HCEC 1CT (cell line): ENCODE data around the gene ACACB.
A peak's percentile ranks its signal among the peaks of the same experiment; 100 is the strongest.

ENCODE experiments used
- DNase-seq: peaks from one replicate; pipeline ENCODE4 v3.0.0-alpha.2; 2017

ACACB gene

GRCh38 chr12:109112720-109113465 is 3.5 kb upstream of the ACACB start:
- DNase-seq = no peak

- no peak for DNase-seq
These were observed 2.6 kb upstream of the ACACB start for GRCh38 chr12:109113661-109114321.

- DNase-seq = no peak
These were observed 1.7 kb upstream of the ACACB start for GRCh38 chr12:109114644-109115043.

- no peak for DNase-seq
These were observed 1.0 kb upstream of the ACACB start for GRCh38 chr12:109115404-109115757.

GRCh38 chr12:109116611-109116949 is 193 bp downstream of the ACACB start:
- no peak for DNase-seq

GRCh38 chr12:109120095-109120494 is 3.7 kb downstream of the ACACB start:
- DNase-seq = no peak

GRCh38 chr12:109120557-109120956 is 4.2 kb downstream of the ACACB start:
- no peak for DNase-seq

- no peak for DNase-seq
These were observed 5.0 kb downstream of the ACACB start for GRCh38 chr12:109121346-109121880.

GRCh38 chr12:109124878-109125648 is 8.7 kb downstream of the ACACB start:
- DNase-seq = no peak

- DNase-seq = no peak
These were observed 9.4 kb downstream of the ACACB start for GRCh38 chr12:109125791-109126190.

- DNase-seq = no peak
These were observed 10.4 kb downstream of the ACACB start for GRCh38 chr12:109126784-109127183.

GRCh38 chr12:109127533-109128242 is 11.3 kb downstream of the ACACB start:
- no peak for DNase-seq

GRCh38 chr12:109130297-109131153 is 14.1 kb downstream of the ACACB start:
- no peak for DNase-seq

GRCh38 chr12:109131154-109132050 is 15.0 kb downstream of the ACACB start:
- DNase-seq = no peak

GRCh38 chr12:109134186-109134917 is 18.0 kb downstream of the ACACB start:
- DNase-seq = peak; percentile 34

GRCh38 chr12:109137055-109137454 is 20.7 kb downstream of the ACACB start:
- DNase-seq = no peak

- DNase-seq = no peak
These were observed 23.0 kb downstream of the ACACB start for GRCh38 chr12:109139360-109139759.

GRCh38 chr12:109139791-109140190 is 23.4 kb downstream of the ACACB start:
- DNase-seq = no peak

- no peak for DNase-seq
These were observed 24.2 kb downstream of the ACACB start for GRCh38 chr12:109140560-109140959.

- DNase-seq = no peak
These were observed 27.8 kb downstream of the ACACB start for GRCh38 chr12:109144224-109144623.
